GM12873 (cell line): ENCODE data around the gene POLR3B.
A peak's percentile ranks its signal among the peaks of the same experiment; 100 is the strongest.

ENCODE experiments used
- TF ChIP-seq, protein P1 (sequence below): IDR thresholded peaks from 2 replicates; pipeline ENCODE4 v1.5.1; 2012; ENCODE audit warnings: low read depth, mild to moderate bottlenecking, moderate library complexity, low read length, control low read depth; ENCODE audit not compliant: insufficient read depth; ENCODE audit errors: missing control alignments

Gene POLR3B

DNA sequence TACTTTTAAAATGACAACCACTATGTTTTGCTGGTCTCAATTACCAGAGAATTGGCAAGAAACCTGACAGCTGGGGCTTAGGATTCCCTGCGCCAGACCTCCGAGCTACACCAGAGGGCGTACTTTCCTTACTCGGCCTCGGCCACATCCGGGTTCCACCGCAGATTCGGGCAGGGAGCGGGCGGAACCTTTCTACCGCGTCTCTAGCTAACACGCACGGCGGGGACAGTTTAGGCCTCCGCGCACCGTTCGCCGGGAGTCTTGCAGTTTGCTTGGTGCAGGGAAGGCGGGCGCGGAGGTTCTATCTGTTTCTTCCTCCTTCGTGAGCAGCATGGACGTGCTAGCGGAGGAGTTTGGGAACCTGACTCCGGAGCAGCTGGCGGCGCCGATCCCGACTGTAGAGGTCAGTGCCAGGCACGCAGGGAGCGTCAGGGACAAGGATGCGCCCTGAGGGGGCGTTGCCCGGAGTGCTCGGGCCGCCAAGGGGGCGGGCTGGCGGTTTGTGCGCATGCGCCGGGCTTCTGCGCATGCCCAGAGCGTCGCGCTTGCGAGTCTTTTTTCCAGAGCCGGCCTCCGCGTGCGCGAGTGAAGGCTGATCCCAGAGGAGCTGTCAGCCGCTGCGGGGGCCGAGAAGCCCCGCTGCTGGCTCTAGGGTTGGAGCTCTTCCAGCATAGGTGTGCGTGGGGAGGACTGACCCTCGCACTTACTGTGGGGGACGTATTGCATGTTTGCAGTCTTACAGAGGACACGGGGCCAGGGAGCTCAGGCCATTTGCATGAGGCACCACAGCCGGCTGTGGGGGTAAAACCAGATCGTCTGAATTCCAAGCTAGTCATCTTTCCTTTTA lies at the start of gene POLR3B:
POLR3B (plus strand) TSS at position 200 of the 847 bp plus-strand sequence; CDS start at position 332, 132 bp downstream.
- TF ChIP-seq, protein P1, sequence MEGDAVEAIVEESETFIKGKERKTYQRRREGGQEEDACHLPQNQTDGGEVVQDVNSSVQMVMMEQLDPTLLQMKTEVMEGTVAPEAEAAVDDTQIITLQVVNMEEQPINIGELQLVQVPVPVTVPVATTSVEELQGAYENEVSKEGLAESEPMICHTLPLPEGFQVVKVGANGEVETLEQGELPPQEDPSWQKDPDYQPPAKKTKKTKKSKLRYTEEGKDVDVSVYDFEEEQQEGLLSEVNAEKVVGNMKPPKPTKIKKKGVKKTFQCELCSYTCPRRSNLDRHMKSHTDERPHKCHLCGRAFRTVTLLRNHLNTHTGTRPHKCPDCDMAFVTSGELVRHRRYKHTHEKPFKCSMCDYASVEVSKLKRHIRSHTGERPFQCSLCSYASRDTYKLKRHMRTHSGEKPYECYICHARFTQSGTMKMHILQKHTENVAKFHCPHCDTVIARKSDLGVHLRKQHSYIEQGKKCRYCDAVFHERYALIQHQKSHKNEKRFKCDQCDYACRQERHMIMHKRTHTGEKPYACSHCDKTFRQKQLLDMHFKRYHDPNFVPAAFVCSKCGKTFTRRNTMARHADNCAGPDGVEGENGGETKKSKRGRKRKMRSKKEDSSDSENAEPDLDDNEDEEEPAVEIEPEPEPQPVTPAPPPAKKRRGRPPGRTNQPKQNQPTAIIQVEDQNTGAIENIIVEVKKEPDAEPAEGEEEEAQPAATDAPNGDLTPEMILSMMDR = peak; percentile 88

DNA sequence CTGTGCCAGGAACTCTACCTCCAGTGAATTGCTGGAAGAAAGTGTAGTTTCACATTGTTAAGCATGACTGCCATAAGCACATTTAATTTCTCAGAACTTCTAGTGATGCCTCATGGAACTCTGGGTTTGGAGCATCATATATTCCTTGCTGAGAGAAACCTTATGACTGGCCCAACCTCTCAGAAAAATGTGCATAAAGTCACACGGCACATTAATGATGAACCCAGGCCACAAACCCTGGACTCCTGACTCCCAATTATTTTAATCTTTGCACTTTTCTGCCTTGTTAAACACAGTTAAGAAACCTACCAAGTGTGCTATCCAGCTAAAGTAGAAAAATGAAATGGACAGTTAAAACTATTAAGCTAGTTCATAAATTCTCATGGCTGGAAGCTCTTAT lies 49.4 kb upstream of the POLR3B start:
- TF ChIP-seq, protein P1 = no peak

DNA sequence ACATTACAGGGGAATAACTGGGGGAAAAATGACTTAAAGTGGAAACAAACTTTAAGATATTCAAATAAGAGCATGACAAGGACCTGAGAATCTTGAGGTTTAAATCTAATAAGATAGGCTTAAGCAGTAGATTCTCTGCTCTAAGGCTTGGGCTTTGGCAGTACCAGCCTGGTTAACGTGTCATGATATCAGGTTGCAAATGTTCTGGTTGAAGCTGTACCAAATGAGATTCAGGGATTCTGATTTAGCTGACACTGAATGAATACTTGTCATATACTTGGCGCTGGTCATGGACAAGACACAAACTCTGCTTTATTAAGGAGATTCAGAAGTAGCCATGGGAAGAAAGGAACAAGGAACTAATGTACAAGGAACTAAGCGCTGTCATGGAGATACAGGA lies 48.9 kb upstream of the POLR3B start:
- TF ChIP-seq, protein P1 = no peak

DNA sequence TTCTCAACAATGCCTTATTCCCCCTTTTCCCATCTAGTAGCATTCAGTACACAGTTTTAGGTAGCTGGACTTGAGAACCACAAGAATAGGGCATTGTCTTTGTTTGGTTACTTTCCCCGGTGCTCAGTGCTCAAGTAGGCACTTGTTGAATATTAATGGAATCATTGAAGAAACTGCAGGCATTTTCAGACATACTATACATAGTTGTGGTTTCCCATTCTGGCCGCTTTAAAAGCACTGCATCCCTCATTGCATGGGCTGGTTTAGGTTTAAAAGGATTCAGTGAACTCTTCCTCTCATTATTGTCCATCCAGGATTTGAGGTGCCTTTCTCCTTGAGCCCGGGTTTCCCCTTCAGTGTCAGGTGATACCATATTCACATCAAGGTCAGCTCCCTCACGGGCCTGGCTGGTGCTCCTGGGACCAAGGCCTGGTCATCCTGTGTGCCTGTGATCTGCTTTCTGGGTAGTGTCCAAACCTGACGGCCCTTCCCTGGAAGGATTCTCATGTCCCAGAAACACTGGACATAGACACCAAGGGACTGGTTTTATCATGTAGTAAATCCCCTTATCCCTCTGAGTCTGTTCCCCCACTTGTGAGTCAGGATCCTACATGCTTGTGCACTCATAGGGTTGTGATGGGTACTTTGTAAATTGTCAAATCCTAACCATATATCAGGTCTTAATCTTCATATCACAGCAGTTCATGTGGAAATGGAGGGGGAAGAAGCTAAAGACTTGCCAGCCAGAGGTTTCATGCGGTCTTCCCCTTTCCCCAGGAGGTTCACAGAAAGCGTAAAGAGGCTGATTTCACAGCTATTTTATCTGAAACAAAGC lies 47.7 kb upstream of the POLR3B start:
- TF ChIP-seq, protein P1 = no peak

DNA sequence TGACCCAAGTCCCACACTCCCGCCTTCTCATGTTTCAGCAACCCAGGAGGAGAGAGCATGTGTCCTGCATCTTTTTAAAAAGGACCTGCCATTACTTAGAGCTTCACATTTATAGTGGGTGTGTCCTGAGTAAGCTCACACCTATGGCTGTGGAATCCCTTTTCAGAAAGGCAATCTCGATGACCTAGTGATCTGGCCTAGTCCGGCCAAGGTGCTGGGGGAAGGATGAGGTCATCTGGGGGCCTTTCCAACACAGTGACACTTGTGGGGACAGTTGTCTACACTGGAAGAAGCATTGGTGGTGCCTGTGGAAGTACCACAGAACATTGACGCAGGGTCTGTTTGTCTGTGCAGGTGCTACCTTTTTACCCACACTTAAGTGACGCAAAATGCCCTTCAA lies 46.9 kb upstream of the POLR3B start:
- TF ChIP-seq, protein P1 = no peak

DNA sequence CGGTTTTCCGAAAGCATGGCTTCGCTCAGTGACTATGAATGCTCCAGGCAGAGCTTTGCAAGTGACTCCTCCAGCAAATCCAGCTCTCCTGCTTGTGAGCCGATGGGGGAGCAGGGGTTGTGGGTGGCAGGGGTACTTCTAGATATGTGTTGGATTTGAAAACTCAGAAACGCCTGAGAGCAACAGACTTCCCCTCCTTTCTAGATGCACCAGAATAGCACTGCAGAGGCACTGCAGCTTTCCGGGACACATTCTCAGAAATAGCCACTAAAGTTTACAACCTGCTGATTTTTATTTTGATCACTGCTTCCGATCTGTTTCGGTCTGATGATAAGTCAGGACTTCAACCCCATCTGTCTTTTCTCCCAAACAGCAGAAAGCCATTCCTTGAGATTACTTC lies 46.4 kb upstream of the POLR3B start:
- TF ChIP-seq, protein P1 = no peak

DNA sequence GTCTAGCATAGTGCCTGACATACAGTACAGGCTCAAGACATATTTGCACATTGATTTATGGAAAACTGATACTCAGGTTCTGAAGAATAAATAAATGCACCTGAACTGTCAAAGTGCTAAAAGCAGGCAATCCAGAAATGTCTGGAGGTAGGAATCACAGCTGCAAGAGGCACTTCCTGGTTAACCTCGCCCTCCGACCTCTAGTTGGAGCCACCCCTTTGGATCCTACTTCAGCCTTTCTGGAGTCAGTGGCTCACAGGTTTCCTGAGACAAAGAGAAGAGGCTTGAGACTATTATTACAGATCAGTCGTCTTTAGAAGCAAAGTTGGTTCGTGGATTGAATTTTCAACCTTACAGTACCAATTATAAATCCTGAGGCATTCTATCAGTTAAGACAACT lies 42.0 kb upstream of the POLR3B start:
- TF ChIP-seq, protein P1 = no peak
